Activated CD8-positive, alpha-beta memory T cell treated with anti-CD3 and anti-CD28 coated beads, Interleukin-2, amount 50 U/mL, for 4 hours (primary cell): ENCODE results near the gene KRT2.
A peak's percentile ranks its signal among the peaks of the same experiment; 100 is the strongest.
"Not testable (repeated sequence)": the region's sequence is repeated elsewhere in the genome, so short reads cannot be mapped to it uniquely, and the experiment has no call there.

Experiments
- DNase-seq: peaks from one replicate; pipeline ENCODE4 v3.0.0-alpha.2; 2020

KRT2 gene

GRCh38 chr12:52683575-52684300 lies 31.7 kb upstream of the KRT2 start:
- DNase-seq: no peak

- DNase-seq: no peak
Observed at GRCh38 chr12:52682938-52683574, 31.0 kb upstream of the KRT2 start.

GRCh38 chr12:52682381-52682660 lies 30.3 kb upstream of the KRT2 start:
- DNase-seq: no peak

- peak; percentile 30 for DNase-seq
Observed at GRCh38 chr12:52681526-52682380, 29.7 kb upstream of the KRT2 start.

GRCh38 chr12:52680363-52680762 lies 28.4 kb upstream of the KRT2 start, which contains the start of gene KRT1:
Gene KRT1 (minus strand): TSS chr12:52680407. CDS start chr12:52680348, 59 bp downstream.
- no peak for DNase-seq

- DNase-seq: no peak
Observed at GRCh38 chr12:52679875-52680274, 27.9 kb upstream of the KRT2 start.

- DNase-seq: no peak
Observed at GRCh38 chr12:52677671-52678070, 25.7 kb upstream of the KRT2 start.

- DNase-seq: no peak
Observed at GRCh38 chr12:52677126-52677525, 25.1 kb upstream of the KRT2 start.

GRCh38 chr12:52676163-52676562 lies 24.2 kb upstream of the KRT2 start:
- no peak for DNase-seq

- no peak for DNase-seq
Observed at GRCh38 chr12:52675301-52675701, 23.3 kb upstream of the KRT2 start.

GRCh38 chr12:52674433-52674775 lies 22.4 kb upstream of the KRT2 start:
- DNase-seq: no peak

- DNase-seq: no peak
Observed at GRCh38 chr12:52673713-52674432, 21.9 kb upstream of the KRT2 start.

- no peak for DNase-seq
Observed at GRCh38 chr12:52673217-52673616, 21.2 kb upstream of the KRT2 start.

- no peak for DNase-seq
Observed at GRCh38 chr12:52672321-52672933, 20.4 kb upstream of the KRT2 start.

GRCh38 chr12:52670961-52671360 lies 18.9 kb upstream of the KRT2 start:
- no peak for DNase-seq

- DNase-seq: no peak
Observed at GRCh38 chr12:52670506-52670905, 18.5 kb upstream of the KRT2 start.

GRCh38 chr12:52669941-52670340 lies 17.9 kb upstream of the KRT2 start:
- DNase-seq: not testable (repeated sequence)

GRCh38 chr12:52669426-52669825 lies 17.4 kb upstream of the KRT2 start:
- no peak for DNase-seq

- no peak for DNase-seq
Observed at GRCh38 chr12:52667931-52668330, 15.9 kb upstream of the KRT2 start.

- DNase-seq: no peak
Observed at GRCh38 chr12:52667509-52667908, 15.5 kb upstream of the KRT2 start.

- no peak for DNase-seq
Observed at GRCh38 chr12:52666471-52666870, 14.5 kb upstream of the KRT2 start.

- no peak for DNase-seq
Observed at GRCh38 chr12:52663420-52663819, 11.4 kb upstream of the KRT2 start.

GRCh38 chr12:52662918-52663229 lies 10.9 kb upstream of the KRT2 start:
- no peak for DNase-seq
